K562 (cell line): ENCODE data around the gene LMAN2. TPM values are rescaled to one million over a fixed set of nuclear protein-coding genes. Genes with fewer than 3 reads are reported as not detected.

Source experiments
- ATAC-seq: fragments of 200-7000 bp; cut with Tn5 transposase; 3 replicates; pipeline ENCODE4 v1.9.1; 2020; ENCODE audit warnings: moderate library complexity
- BruUV-seq: library from RNA; stranded (reverse); fragments of 400-500 nt; replicated peaks from 2 replicates; lab custom pipeline; 2021; lab: Mats Ljungman, UMichigan
- CTCF ChIA-PET: fragments of 300-600 bp; formaldehyde crosslinking; extraction: SDS; loops from one replicate; lab custom pipeline; 2021; ENCODE audit warnings: low intra/inter-chr PET ratio; lab: Yijun Ruan, JAX
- POLR2A ChIA-PET: fragments of 300-600, 350-650 bp; sonication (Branson Sonifier 250); formaldehyde crosslinking; extraction: SDS; loops from one replicate; lab custom pipeline; 2021; ENCODE audit warnings: antibody characterized with exemption, inconsistent platforms; lab: Yijun Ruan, JAX
- DNase-seq, 4 experiments: peaks; one replicate each; pipeline versions ENCODE4 v3.0.0 to v3.0.0-alpha.2; 2011 to 2018; ENCODE audit warnings: low spot score in 3 of 4, mixed read lengths in 3 of 4; ENCODE audit errors: extremely low read depth in 1 of 4
- FAIRE-seq: peaks from 2 replicates; lab custom pipeline; 2011; peaks lifted over from hg19 to GRCh38; lab: Jason Lieb, UNC
- H2AFZ ChIP-seq: 2 replicates; pipeline ENCODE4 v1.6.0; 2011; ENCODE audit warnings: low read depth, low read length, control low read depth, inconsistent platforms
- H3K27ac ChIP-seq: fragments of 200-600 bp; 3 replicates; pipeline ENCODE4 v1.8.0; 2011; ENCODE audit warnings: low read depth, mild to moderate bottlenecking, control low read depth, inconsistent platforms, low read length, moderate library complexity, mixed read lengths; ENCODE audit errors: extremely low read depth
- H3K27me3 ChIP-seq, 2 experiments: fragments of 300-600 bp in 1 of 2; 2 replicates in 1 of 2; 3 replicates in 1 of 2; pipeline versions ENCODE4 v1.6.0 to v1.8.0; 2011; ENCODE audit warnings: inconsistent platforms in 2 of 2, low read length in 2 of 2, mild to moderate bottlenecking in 1 of 2, mixed read lengths in 1 of 2, moderate library complexity in 1 of 2; ENCODE audit not compliant: control insufficient read depth in 2 of 2, insufficient read depth in 2 of 2
- H3K36me3 ChIP-seq: fragments of 300-600 bp; 3 replicates; pipeline ENCODE4 v1.8.0; 2011; ENCODE audit warnings: mild to moderate bottlenecking, low read length, inconsistent platforms; ENCODE audit not compliant: control insufficient read depth, insufficient read depth
- H3K4me1 ChIP-seq, 2 experiments: fragments of 200-600 bp in 1 of 2; replicated peaks in 1 of 2; 2 replicates in 1 of 2; 3 replicates in 1 of 2; pipeline versions ENCODE4 v1.5.1 to v1.8.0; 2011; ENCODE audit warnings: inconsistent platforms in 2 of 2, low read length in 2 of 2, mild to moderate bottlenecking in 1 of 2, mixed read lengths in 1 of 2, moderate library complexity in 1 of 2; ENCODE audit not compliant: control insufficient read depth in 2 of 2, insufficient read depth in 2 of 2
- H3K4me2 ChIP-seq: 2 replicates; pipeline ENCODE4 v1.6.1; 2011; ENCODE audit warnings: low read length, control low read depth, inconsistent platforms, mixed read lengths; ENCODE audit not compliant: insufficient read depth
- H3K4me3 ChIP-seq: fragments of 200-600 bp; sonication (generic), shearing (Covaris generic); 2 replicates; pipeline ENCODE4 v1.5.1; 2016; ENCODE audit warnings: control low read depth, inconsistent platforms
- H3K79me2 ChIP-seq: fragments of 200-600 bp; 3 replicates; pipeline ENCODE4 v1.8.0; 2011; ENCODE audit warnings: low read length, inconsistent platforms; ENCODE audit not compliant: control insufficient read depth, insufficient read depth
- H3K9ac ChIP-seq, 2 experiments: 2 replicates each; pipeline versions ENCODE4 v1.6.0 to v1.6.1; 2011; ENCODE audit warnings: low read depth in 2 of 2, low read length in 2 of 2, control low read depth in 1 of 2, inconsistent platforms in 1 of 2, mild to moderate bottlenecking in 1 of 2, mixed read lengths in 1 of 2; ENCODE audit not compliant: insufficient read depth in 1 of 2
- H3K9me1 ChIP-seq: one replicate; pipeline ENCODE4 v1.6.0; 2011; ENCODE audit warnings: inconsistent platforms, mild to moderate bottlenecking, low read length, moderate library complexity; ENCODE audit not compliant: control insufficient read depth, insufficient read depth
- H3K9me3 ChIP-seq: replicated peaks from 2 replicates; pipeline ENCODE4 v1.5.1; 2011; ENCODE audit warnings: low read depth, low read length, inconsistent platforms; ENCODE audit not compliant: control insufficient read depth, insufficient read depth
- H4K20me1 ChIP-seq: replicated peaks from 2 replicates; pipeline ENCODE4 v1.6.1; 2011; ENCODE audit warnings: low read length, inconsistent platforms, mixed read lengths; ENCODE audit not compliant: control insufficient read depth, insufficient read depth
- MTA3 ChIP-seq: fragments of 450-650 bp; formaldehyde crosslinking; IDR thresholded peaks from 2 replicates; pipeline ENCODE4 v1.6.1; 2017; ENCODE audit warnings: mild to moderate bottlenecking, borderline replicate concordance
- POLR2G ChIP-seq: fragments of 200-400 bp; formaldehyde crosslinking; IDR thresholded peaks from 2 replicates; pipeline ENCODE4 v1.6.1; 2017; ENCODE audit warnings: low read depth, mild to moderate bottlenecking, antibody characterized with exemption, low read length, moderate library complexity
- WGBS: fragments of 100-300 bp; shearing (Covaris generic); methylation state at CpG from one replicate; pipeline ENCODE4 v1.1.6; 2016; ENCODE audit warnings: low coverage, mixed read lengths; ENCODE audit not compliant: insufficient coverage; ENCODE audit errors: missing lambda C conversion rate; 5-methylcytosine and 5-hydroxymethylcytosine counted together
- in situ Hi-C: fragments of 300-500 bp; cut with MboI; formaldehyde crosslinking; loops from 4 replicates; pipeline ENCODE4 v1.15.0; 2018; ENCODE audit warnings: inconsistent platforms, mixed read lengths
- intact Hi-C: fragments of 100-400 bp; cut with micrococcal nuclease; formaldehyde crosslinking; loops from 2 replicates; pipeline ENCODE4 v1.14.2; 2022
- polyA plus RNA-seq, 8 experiments: library from polyadenylated mRNA; depleted of rRNA in 4 of 8; stranded (reverse) in 5 of 8; unstranded in 3 of 8; fragments of >200 nt; fragmentation: Nextera tagmentation in 2 of 8; fragmentation: Illumina TruSeq in 1 of 8; extraction: Ambion mirVana in 2 of 8; extraction: Trizol in 1 of 8; gene quantifications; 2 replicates each; pipeline versions ENCODE4 v1.2.1 to v1.2.3, GENCODE V29; 2011 to 2014; ENCODE audit warnings: inconsistent platforms in 1 of 8, missing spikeins in 1 of 8
- total RNA-seq, 7 experiments: library from RNA; depleted of rRNA in 6 of 7; stranded (reverse); fragments of >200 nt in 6 of 7; fragmentation: Illumina TruSeq in 2 of 7; extraction: Trizol in 2 of 7; gene quantifications; 2 replicates each; pipeline versions ENCODE4 v1.2.1 to v1.2.3, GENCODE V29; 2011 to 2021; ENCODE audit warnings: low replicate concordance in 1 of 7
- TF ChIP-seq, protein P1 (sequence below): IDR thresholded peaks from 3 replicates; pipeline ENCODE4 v1.6.1; 2011; ENCODE audit warnings: borderline replicate concordance, mild to moderate bottlenecking; ENCODE audit not compliant: insufficient read length, insufficient read depth
- TF ChIP-seq, protein P2 (sequence below): fragments of 250-450 bp; sonication (Bioruptor Pico); IDR thresholded peaks from 2 replicates; pipeline ENCODE4 v1.5.0; 2022; ENCODE audit warnings: mild to moderate bottlenecking
- TF ChIP-seq, protein P3 (sequence below): sonication (generic); formaldehyde crosslinking; IDR thresholded peaks from 2 replicates; pipeline ENCODE4 v1.8.0; 2022; ENCODE audit warnings: missing genetic modification reagents, mild to moderate bottlenecking, moderate library complexity, borderline replicate concordance

The LMAN2 gene
- total and polyA plus RNA-seq, 9 of the 15 experiments (the other 6 are each of a cell fraction or from before 2014, with no cell fraction given), result 2.7 to 254 (median 136) TPM

- Histone ChIP-seq H3K36me3 (peaks cover 60% of the 10 kb centered on the region), H2AFZ (no peak overlapping the region), H3K9ac (peak overlapping the region; percentile 93 to 99; a peak in 3 of 4 replicates), H3K4me2 (peak overlapping the region; percentile 94), H3K79me2 (peaks cover 48% of the 10 kb centered on the region), H3K9me1 (no peaks in the 10 kb centered on the region), H4K20me1 (peaks cover 10% of the 10 kb centered on the region), H3K9me3 (no peaks in the 10 kb centered on the region), H3K27ac (0 out of 3 replicates have a peak overlapping the region, but pooled peaks have one; percentile 89), H3K27me3 (no peaks in the 10 kb centered on the region), H3K4me1 (peaks cover 23 to 29% of the 10 kb centered on the region in 2 experiments), H3K4me3 (peak overlapping the region; percentile 88; the same call in 1 of the 2 replicates)
- FAIRE-seq (no peak), DNase-seq (no peak), ATAC-seq (no peak)
- ChIA-PET CTCF (no interaction called here), POLR2A (interaction anchor here (0.7 to 1.9 kb wide), 10 partner anchors 9 to 192 kb away, joined by 3 to 9 read pairs (median 4); partner anchors contain the start of gene MXD3)
- in situ Hi-C loops, result no loop called here
- 85% methylated on average over 7 of the region's 7 CpGs for WGBS
- intact Hi-C loops, result loop anchor here (5.0 kb wide), 1 partner anchor 169 kb away; the partner anchor contains the start of gene NSD1
- BruUV-seq, result no TSS peak
- TF ChIP-seq POLR2G, result 0 out of 2 replicates have a peak, but pooled peaks have one; percentile 4
- no peak for TF ChIP-seq MTA3
- TF ChIP-seq, protein P1, sequence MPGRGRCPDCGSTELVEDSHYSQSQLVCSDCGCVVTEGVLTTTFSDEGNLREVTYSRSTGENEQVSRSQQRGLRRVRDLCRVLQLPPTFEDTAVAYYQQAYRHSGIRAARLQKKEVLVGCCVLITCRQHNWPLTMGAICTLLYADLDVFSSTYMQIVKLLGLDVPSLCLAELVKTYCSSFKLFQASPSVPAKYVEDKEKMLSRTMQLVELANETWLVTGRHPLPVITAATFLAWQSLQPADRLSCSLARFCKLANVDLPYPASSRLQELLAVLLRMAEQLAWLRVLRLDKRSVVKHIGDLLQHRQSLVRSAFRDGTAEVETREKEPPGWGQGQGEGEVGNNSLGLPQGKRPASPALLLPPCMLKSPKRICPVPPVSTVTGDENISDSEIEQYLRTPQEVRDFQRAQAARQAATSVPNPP, result no peak
- TF ChIP-seq, protein P2, sequence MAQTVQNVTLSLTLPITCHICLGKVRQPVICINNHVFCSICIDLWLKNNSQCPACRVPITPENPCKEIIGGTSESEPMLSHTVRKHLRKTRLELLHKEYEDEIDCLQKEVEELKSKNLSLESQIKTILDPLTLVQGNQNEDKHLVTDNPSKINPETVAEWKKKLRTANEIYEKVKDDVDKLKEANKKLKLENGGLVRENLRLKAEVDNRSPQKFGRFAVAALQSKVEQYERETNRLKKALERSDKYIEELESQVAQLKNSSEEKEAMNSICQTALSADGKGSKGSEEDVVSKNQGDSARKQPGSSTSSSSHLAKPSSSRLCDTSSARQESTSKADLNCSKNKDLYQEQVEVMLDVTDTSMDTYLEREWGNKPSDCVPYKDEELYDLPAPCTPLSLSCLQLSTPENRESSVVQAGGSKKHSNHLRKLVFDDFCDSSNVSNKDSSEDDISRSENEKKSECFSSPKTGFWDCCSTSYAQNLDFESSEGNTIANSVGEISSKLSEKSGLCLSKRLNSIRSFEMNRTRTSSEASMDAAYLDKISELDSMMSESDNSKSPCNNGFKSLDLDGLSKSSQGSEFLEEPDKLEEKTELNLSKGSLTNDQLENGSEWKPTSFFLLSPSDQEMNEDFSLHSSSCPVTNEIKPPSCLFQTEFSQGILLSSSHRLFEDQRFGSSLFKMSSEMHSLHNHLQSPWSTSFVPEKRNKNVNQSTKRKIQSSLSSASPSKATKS (CRISPR knock-in tag), result no peak
- TF ChIP-seq, protein P3, sequence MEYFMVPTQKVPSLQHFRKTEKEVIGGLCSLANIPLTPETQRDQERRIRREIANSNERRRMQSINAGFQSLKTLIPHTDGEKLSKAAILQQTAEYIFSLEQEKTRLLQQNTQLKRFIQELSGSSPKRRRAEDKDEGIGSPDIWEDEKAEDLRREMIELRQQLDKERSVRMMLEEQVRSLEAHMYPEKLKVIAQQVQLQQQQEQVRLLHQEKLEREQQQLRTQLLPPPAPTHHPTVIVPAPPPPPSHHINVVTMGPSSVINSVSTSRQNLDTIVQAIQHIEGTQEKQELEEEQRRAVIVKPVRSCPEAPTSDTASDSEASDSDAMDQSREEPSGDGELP (CRISPR knock-in tag), result 0 out of 2 replicates have a peak, but pooled peaks have one; percentile 33
Observed at GRCh38 chr5:177301503-177302165, 49.8 kb downstream of the LMAN2 start.
